GM19025 (cell line): ENCODE results near the gene THYN1.
A peak's percentile ranks its signal among the peaks of the same experiment; 100 is the strongest.
"Not testable (repeated sequence)": the region's sequence is repeated elsewhere in the genome, so short reads cannot be mapped to it uniquely, and the experiment has no call there.

Experiments used
- ATAC-seq: cut with Tn5 transposase; IDR thresholded peaks from one replicate; pipeline ENCODE4 v1.9.1; 2021; ENCODE audit warnings: mild to moderate bottlenecking, low read depth, moderate library complexity; ENCODE audit not compliant: unreplicated experiment

Gene THYN1

GRCh38 chr11:134253188-134253993, at the start of gene THYN1, which contains the start of gene ACAD8:
TSS of gene THYN1 (minus strand) at chr11:134253352. CDS start at chr11:134252882, 470 bp downstream.
TSS of gene ACAD8 (plus strand) at chr11:134253568. CDS start at chr11:134253601, 33 bp downstream.
- peak; percentile 98 for ATAC-seq

GRCh38 chr11:134294664-134295063, 41.5 kb upstream of the THYN1 start:
- ATAC-seq = no peak

- no peak for ATAC-seq
Observed at GRCh38 chr11:134293119-134294113, 40.3 kb upstream of the THYN1 start.

- ATAC-seq = no peak
Observed at GRCh38 chr11:134292661-134293060, 39.5 kb upstream of the THYN1 start.

- ATAC-seq = no peak
Observed at GRCh38 chr11:134291196-134291595, 38.0 kb upstream of the THYN1 start.

GRCh38 chr11:134290646-134291045, 37.5 kb upstream of the THYN1 start:
- ATAC-seq = no peak

GRCh38 chr11:134289789-134290188, 36.6 kb upstream of the THYN1 start:
- ATAC-seq = no peak

- no peak for ATAC-seq
Observed at GRCh38 chr11:134289167-134289566, 36.0 kb upstream of the THYN1 start.

- ATAC-seq = no peak
Observed at GRCh38 chr11:134288486-134288885, 35.3 kb upstream of the THYN1 start.

- ATAC-seq = no peak
Observed at GRCh38 chr11:134287561-134287960, 34.4 kb upstream of the THYN1 start.

GRCh38 chr11:134284349-134284748, 31.2 kb upstream of the THYN1 start:
- ATAC-seq = not testable (repeated sequence)

- no peak for ATAC-seq
Observed at GRCh38 chr11:134283461-134284230, 30.5 kb upstream of the THYN1 start.

- ATAC-seq = no peak
Observed at GRCh38 chr11:134282121-134283045, 29.2 kb upstream of the THYN1 start.

GRCh38 chr11:134281635-134282034, 28.5 kb upstream of the THYN1 start:
- ATAC-seq = not testable (repeated sequence)

GRCh38 chr11:134278356-134278755, 25.2 kb upstream of the THYN1 start:
- ATAC-seq = no peak

GRCh38 chr11:134277183-134278001, 24.2 kb upstream of the THYN1 start:
- ATAC-seq = no peak

GRCh38 chr11:134276396-134277182, 23.4 kb upstream of the THYN1 start:
- no peak for ATAC-seq
